ENCODE results near the gene ZMAT1.

- TF ChIP-seq ZNF274 (IDR thresholded peaks at IDR 0.05; ENCODE audit: low read depth, low read length) (no peak), SUZ12 (IDR thresholded peaks at IDR 0.05; ENCODE audit: extremely low read depth, insufficient read depth, insufficient read length) (no peak), YY1 (IDR thresholded peaks at IDR 0.05; ENCODE audit: insufficient read depth, insufficient read length) (no peak)
These were observed 18.8 kb upstream of the ZMAT1 start for GRCh38 chrX:101950581-101950980.

Measured in NT2/D1 (cell line).